ENCODE measurements around the gene DLG2.

Gene DLG2

DNA sequence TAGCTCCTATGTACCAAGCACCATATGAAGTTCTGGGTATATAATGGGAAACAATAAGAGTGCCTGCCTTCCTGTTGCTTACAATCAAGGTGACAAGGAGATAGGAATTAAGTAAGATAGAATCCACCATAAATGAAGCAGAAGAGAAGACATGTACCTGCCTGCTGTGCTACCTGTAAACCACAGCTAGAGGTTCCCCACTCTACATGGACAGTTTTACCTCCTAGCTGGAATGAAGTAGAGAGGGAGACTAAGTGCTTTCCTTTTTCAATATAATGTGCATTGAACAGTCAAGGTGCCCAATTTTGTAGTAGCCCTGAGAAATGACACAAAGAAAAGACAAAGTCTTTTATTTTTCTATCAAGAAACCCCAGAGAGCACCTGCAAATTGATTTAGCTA lies 984.6 kb downstream of the DLG2 start:
- DNase-seq (ENCODE audit: low read depth in 2 of 2) = no peak
- H3K4me3 ChIP-seq (replicated peaks in 1 of 2; ENCODE audit: low read depth in 2 of 2, low read length in 2 of 2) = no peak overlapping the region
- TF ChIP-seq, protein P1, sequence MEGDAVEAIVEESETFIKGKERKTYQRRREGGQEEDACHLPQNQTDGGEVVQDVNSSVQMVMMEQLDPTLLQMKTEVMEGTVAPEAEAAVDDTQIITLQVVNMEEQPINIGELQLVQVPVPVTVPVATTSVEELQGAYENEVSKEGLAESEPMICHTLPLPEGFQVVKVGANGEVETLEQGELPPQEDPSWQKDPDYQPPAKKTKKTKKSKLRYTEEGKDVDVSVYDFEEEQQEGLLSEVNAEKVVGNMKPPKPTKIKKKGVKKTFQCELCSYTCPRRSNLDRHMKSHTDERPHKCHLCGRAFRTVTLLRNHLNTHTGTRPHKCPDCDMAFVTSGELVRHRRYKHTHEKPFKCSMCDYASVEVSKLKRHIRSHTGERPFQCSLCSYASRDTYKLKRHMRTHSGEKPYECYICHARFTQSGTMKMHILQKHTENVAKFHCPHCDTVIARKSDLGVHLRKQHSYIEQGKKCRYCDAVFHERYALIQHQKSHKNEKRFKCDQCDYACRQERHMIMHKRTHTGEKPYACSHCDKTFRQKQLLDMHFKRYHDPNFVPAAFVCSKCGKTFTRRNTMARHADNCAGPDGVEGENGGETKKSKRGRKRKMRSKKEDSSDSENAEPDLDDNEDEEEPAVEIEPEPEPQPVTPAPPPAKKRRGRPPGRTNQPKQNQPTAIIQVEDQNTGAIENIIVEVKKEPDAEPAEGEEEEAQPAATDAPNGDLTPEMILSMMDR (IDR thresholded peaks at IDR 0.05; ENCODE audit: low read depth, low read length) = no peak

DNA sequence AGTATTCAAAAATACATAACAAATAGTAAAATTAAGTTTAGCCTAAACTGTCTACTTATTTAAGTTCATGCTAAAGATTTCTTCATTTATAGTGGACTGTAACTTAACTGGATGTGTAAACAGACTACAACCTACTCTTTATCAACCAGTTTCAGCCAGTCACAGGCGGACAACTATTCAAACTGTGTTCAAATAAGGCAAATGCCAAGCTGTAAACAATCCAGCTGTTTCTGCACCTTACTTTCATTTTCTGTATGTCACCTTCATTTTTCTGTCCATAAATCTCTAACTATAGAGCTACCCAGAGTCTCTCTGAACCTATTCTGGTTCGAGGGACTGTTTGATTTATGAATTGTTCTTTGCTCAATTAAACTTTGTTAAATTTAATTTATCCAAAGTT lies 992.8 kb downstream of the DLG2 start:
- TF ChIP-seq, protein P1 (IDR thresholded peaks at IDR 0.05; ENCODE audit: low read depth, low read length) = no peak
- no peak for DNase-seq (ENCODE audit: low read depth in 2 of 2)
- no peak overlapping the region for H3K4me3 ChIP-seq (replicated peaks in 1 of 2; ENCODE audit: low read depth in 2 of 2, low read length in 2 of 2)

DNA sequence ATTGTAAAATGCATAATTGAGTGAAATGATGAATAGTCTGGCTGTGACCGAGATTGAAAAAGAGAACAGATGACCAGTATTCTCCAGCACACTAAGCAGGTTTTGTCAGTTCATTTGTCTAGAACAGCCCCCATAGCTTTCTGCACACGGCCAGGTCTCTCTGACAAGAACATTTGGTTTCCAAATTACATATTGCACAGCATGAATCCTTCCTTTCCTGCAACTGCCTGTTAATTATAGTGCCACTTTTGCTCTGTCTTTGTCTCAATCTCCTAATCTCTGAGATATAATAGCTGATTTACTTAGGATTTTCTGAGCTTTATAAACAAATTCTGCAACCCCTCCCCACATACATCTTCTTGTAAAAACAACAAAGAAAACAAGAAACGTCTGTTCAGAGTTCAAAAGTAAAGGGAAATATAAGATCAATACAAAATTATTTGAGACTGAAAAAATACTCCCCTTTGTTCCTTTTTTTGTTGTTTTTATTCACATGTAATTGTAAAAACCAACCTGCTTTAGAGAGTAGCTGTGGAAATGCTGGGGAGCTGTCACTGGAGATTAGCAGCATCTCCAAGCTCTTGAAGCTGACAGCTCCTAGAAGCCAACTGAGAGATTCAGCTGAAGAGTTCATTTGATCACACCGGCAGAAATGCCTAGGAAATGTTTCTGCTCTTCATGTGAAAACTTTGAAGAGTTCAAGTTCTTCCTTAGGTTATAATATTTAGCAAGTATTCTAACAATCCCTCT lies 998.1 kb downstream of the DLG2 start:
- DNase-seq (ENCODE audit: low read depth in 2 of 2) = no peak
- H3K4me3 ChIP-seq (replicated peaks in 1 of 2; ENCODE audit: low read depth in 2 of 2, low read length in 2 of 2) = no peak overlapping the region
- TF ChIP-seq, protein P1 (IDR thresholded peaks at IDR 0.05; ENCODE audit: low read depth, low read length) = no peak

DNA sequence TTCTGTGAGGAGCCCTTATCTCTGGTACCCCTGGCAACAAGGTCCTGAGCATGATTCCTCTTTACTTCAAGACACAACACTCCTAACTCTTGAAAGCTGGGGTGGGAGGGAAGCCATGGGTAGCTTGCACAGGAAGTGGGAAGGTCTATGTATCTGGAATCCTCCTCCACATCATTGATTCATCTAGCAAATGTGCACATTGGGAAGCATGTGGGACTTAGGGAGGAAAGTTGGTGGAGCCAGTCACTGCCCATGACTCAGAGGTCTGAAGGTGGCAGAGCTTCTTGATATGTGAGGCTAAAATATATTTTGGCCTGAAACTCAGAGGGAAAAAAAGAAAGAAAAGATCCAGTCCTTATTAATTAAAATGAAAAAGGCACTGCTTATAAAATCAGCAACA lies 1000.9 kb downstream of the DLG2 start:
- DNase-seq (ENCODE audit: low read depth in 2 of 2) = no peak
- TF ChIP-seq, protein P1 (IDR thresholded peaks at IDR 0.05; ENCODE audit: low read depth, low read length) = no peak
- H3K4me3 ChIP-seq (replicated peaks in 1 of 2; ENCODE audit: low read depth in 2 of 2, low read length in 2 of 2) = no peak overlapping the region

DNA sequence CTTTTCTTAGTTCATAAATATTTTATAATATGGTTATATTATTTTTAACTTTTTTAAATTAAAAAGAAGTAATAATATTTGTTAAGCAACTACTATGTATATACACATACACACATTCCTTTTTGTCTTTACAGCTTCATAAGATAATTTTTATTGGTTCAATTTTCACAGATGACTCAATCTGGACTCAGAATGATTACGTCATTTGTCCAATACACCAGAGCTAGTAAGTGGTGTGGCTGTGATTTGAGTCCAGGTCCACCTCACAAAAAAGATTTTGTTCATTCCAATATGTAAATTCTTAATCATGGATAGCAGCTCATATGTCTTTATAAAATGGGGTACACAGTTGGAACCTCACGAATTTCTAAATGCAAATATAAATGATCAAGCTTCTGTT lies 1014.5 kb downstream of the DLG2 start:
- no peak for DNase-seq (ENCODE audit: low read depth in 2 of 2)
- no peak overlapping the region for H3K4me3 ChIP-seq (replicated peaks in 1 of 2; ENCODE audit: low read depth in 2 of 2, low read length in 2 of 2)
- TF ChIP-seq, protein P1 (IDR thresholded peaks at IDR 0.05; ENCODE audit: low read depth, low read length) = no peak

DNA sequence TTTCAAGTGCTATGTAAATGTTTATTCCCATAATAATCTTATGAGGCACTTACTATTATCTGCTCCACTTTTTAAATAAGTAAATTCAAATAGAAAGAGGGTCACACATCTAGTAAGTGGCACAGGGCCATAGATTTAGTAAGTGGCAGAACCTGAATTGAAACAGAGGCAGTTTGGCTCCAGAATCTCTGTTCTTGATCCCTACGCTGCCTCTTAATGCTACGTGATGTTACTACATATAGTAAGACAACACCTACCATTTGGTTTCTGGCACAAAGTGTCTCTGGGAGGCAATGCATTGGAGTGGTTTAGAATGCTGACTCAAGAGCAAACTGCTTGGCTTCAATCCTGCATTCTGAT lies 1018.3 kb downstream of the DLG2 start:
- no peak overlapping the region for H3K4me3 ChIP-seq (replicated peaks in 1 of 2; ENCODE audit: low read depth in 2 of 2, low read length in 2 of 2)
- DNase-seq (ENCODE audit: low read depth in 2 of 2) = no peak
- TF ChIP-seq, protein P1 (IDR thresholded peaks at IDR 0.05; ENCODE audit: low read depth, low read length) = no peak
